HG03354 (cell line): ENCODE data around the gene POP5.
"Not testable (repeated sequence)": the region's sequence is repeated elsewhere in the genome, so short reads cannot be mapped to it uniquely, and the experiment has no call there.

Source experiments
- ATAC-seq: cut with Tn5 transposase; IDR thresholded peaks from one replicate; pipeline ENCODE4 v1.9.1; 2021; ENCODE audit warnings: mild to moderate bottlenecking; ENCODE audit not compliant: unreplicated experiment, poor library complexity, severe bottlenecking

The POP5 gene

DNA sequence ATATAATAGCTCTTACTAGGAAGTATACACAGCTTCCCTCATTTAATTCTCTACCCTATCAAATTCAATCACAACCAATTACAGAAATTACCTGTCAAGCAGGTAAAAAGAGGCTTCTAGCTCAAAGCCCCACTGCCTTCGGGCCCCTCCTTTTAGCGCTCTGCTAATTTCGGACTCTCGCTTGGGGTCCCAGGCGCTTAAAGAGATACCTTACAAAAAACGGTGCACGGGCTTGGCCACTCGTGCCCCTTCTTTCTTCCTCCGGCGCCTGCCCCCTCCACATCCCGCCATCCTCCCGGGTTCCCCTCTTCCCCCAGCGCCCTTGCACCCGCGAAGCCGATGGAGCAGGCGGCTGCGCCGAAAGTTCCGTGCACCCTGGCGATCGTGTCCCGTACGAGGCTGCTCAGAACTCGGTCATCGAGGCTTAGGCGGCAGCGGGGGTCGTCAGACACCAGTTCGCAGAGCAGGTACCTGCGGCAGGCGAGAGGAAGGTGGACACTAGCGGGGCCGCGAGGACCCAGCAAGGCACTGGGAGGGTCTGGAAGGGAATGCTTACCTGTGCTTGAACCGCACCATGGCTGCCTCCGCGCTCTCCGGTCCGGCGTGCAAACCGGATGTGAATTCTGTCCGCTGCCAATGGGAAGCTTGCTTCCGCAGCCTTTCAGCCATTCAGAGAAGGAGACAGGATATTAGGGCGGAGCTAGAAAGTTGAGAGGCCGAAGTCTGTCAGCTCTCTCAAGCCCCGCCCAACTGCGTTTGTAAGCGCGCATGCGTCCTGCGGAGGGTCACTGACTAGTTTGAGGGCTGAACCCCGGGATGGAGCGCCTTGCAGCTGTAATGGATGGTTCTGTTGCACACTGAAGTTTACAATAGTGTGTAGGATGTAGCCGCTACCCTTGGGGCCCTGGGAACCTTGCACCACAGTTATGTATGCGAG is at the start of gene POP5:
Gene POP5 (minus strand): TSS at position 616 of the 937 bp plus-strand sequence. CDS start 40 bp downstream, at position 576.
- ATAC-seq, result peak; percentile 96

DNA sequence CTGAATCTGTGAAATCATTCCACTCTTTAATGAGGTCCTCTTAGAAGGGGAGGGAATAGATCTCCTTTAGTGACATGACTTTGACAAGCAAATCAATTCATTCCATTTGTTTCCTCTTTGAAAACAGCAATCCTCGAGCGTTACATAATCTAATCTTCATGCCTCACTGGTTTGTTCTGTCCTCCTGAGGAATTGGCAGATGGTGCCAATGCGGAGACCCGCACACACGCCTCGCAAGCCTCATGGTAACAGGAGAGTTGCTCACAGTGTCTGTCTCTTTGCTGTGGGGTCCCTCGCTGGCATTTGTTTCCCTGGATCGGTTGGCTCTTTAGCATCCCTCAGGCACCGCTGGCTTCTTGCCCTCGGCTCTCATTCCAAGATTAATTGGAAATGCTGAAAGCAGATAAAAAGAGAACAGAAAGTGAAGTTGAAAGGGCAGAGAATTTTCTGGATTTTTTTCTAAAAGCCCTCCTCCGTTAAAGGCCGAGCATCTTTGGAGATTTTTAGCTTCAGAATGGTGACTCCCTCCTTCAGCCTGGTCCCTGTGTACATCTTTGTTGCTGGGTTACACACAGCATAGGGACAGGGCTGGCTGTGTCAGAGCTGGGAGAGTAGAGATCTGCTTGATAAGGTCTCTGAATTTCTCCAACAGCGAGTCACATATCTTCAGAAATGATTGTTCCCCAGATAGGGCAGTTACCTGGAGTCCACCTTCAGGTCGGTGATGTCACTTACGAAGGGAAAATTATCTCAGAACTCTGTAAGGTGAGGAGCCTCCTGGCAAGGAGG is 49.1 kb upstream of the POP5 start:
- no peak for ATAC-seq

DNA sequence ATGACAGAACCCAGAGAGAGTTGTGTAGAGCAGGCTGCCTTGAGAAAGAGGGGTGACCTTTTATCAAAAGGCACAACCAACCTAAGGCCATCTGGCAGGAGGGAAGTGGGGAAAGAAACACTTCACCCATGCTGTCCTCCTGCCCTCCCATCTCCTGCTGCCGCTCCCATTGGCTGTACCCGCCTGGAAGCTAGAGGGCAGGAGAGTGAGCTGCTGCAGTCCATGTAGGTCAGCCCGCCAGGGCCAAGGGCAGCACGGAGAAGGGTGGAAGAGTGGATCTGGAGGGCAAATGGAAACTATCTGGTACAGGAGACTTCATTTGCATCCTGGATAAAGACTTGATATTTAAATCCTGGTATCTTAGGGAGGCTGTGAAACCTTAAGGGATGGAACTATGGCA is 47.7 kb upstream of the POP5 start:
- no peak for ATAC-seq

DNA sequence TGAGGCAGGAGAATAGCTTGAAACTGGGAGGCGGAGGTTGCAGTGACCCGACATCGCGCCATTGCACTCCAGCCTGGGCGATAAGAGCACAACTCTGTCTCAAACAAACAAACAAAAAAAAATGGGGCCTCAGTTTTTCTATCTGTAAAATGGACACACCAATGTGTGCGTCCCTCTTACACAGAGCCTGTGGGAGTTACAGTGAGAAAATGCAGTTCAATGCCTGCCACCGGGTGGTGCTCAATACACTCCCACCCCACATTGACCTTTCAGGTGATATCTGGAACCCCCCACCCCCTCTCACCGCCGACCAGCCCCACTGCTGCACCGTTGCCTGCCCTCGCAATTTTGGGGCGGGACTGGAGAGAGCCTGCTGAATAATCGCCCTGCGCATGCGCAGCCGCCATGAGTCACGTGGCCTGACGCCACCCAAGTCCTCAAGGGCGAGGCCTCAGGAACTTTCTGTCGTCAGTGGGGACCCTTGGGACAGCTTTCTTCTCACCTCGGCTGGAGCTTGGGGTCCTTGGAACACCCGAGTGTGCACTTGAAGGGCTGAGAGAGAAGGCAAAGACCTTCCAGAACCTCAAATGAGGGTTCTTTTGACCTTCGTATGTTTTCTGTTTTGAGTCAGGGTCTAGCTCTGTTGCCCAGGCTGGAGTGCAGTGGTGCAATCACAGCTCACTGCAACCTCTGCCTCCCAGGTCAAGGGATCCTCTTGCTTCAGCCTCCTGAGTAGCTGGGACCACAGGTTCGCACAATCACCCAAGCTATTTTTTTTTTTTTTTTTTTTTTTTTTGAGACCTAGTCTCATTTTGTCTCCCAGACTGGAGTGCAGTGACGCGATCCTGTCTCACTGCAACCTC is 44.6 kb upstream of the POP5 start:
- ATAC-seq, result no peak

DNA sequence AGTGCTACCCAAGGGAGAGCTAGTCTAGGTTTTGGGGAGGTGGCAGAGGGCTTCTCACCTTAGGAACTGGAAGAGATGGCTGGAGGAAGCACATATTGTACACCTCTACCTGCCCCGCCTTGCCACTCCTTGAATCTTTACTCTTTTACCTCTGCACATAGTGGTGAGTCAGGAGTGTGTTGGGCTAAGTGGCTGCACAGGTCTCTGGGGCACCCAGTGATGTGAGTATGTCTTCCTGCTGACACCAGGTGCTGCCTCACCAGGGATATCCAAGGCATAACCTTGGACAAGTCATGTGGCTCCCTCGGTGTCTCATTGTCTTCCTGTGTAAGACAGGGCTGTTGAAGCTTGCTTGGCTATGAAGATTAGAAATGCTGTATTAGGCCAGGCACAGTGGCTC is 39.4 kb upstream of the POP5 start:
- no peak for ATAC-seq

DNA sequence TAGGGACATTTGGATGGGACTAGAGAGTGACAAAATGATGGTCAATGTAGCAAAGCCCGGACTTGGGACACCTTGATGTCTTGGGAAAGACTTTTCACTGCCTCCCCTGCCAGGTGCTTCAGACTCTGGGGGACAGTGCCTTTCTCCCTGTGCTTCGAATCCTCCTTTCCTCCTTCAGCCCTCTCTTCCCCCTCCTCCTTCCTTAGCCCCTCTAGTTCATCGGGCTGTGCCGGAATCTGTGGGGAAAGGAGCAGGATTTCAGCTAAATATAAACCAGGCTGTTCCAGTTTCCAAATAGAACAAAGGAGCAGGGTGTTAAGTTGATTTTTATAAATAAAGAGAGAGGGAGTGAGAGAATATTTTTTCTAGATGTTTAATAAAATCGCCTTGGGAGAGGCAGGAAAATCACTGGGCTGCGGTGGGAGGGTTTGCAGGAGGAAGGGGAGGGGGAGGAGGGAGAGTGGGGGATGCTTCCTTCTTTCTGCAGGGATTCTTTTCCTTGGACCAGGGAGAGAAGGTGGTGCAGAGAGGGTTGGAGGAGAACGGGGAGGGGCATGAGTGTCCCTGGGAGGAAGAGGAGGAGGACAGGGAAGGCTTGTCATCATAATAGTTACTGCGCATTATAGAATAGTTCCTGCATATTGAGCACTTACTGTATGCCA is 37.9 kb upstream of the POP5 start:
- no peak for ATAC-seq

GRCh38 chr12:120617767-120618166 is 36.6 kb upstream of the POP5 start:
- ATAC-seq, result not testable (repeated sequence)

DNA sequence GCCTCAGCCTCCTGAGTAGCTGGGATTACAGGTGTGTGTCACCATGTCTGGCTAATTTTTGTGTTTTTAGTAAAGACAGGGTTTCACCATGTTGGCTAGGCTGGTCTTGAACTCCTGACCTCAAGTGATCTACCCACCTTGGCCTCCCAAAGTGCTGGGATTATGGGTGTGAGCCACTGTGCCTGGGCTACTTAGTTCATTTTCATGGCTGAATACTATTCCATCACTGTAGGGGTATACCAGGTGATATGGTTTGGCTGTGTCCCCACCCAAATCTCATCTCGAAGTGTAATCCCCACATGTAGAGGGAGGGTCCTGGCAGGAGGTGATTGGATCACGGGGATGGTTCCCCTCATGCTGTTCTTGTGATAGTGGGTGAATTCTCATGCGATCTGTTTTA is 36.0 kb upstream of the POP5 start:
- not testable (repeated sequence) for ATAC-seq

DNA sequence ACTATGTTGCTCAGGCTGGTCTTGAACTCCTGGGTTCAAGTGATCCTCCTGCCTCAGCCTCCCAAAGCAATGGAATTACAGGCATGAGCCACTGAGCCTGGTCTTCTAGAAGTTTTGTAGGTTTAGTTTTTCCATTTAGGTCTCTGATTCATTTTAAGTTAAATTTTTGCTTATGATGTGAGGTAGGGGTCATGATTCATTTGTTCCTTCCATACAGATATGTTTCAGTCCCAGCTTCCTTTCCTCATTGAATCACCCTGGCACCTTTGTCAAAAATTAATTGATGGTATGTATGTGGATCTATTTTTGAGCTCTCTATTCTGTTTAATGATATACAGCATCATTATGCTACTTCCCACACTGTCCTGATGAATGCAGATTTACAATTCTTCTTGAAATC is 33.6 kb upstream of the POP5 start:
- ATAC-seq, result no peak

GRCh38 chr12:120611534-120611933 is 30.3 kb upstream of the POP5 start:
- ATAC-seq, result not testable (repeated sequence)

GRCh38 chr12:120610560-120610959 is 29.4 kb upstream of the POP5 start:
- no peak for ATAC-seq

GRCh38 chr12:120602416-120602815 is 21.2 kb upstream of the POP5 start:
- not testable (repeated sequence) for ATAC-seq

GRCh38 chr12:120599672-120600552 is 18.7 kb upstream of the POP5 start:
- ATAC-seq, result no peak

GRCh38 chr12:120598674-120599463 is 17.7 kb upstream of the POP5 start:
- ATAC-seq, result no peak

DNA sequence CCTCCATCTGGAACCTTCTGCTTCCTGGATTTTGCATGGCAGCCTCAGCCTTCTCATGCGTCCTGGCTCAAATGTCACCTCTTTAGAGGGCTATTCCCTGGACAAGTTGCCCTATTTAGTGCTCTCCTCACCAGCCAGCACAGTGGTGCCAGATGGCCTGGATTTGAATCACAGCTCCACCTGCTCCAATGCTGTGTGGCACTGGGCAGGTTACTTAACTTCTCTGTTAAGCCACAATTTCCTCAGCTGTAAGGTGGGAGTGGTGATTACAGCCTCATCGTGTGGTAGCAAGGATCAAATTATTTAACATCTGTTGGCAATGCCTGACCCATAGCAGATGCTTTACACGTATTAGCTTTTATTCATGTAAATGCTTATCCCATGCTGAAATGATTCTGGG is 16.7 kb upstream of the POP5 start:
- ATAC-seq, result no peak

GRCh38 chr12:120596901-120597300 is 15.7 kb upstream of the POP5 start:
- ATAC-seq, result no peak

GRCh38 chr12:120592121-120593049 is 11.2 kb upstream of the POP5 start:
- no peak for ATAC-seq
